GM12878 (cell line): ENCODE measurements around the gene UBE2Q2. TPM values are rescaled to one million over a fixed set of nuclear protein-coding genes. Genes with fewer than 3 reads are reported as not detected.
A peak's percentile ranks its signal among the peaks of the same experiment; 100 is the strongest.
"Not testable (repeated sequence)": the region's sequence is repeated elsewhere in the genome, so short reads cannot be mapped to it uniquely, and the experiment has no call there.

ENCODE experiments used
- ATAC-seq: fragments of 200-7000 bp; cut with Tn5 transposase; 3 replicates; pipeline ENCODE4 v1.9.1; 2020; ENCODE audit warnings: mild to moderate bottlenecking, moderate library complexity
- BruUV-seq: library from RNA; stranded (reverse); fragments of 400-500 nt; replicated peaks from 2 replicates; lab custom pipeline; 2021; lab: Mats Ljungman, UMichigan
- CTCF ChIA-PET: fragments of 300-600 bp; sonication (Branson Sonifier 250); formaldehyde crosslinking; extraction: SDS; loops from one replicate; lab custom pipeline; 2021; ENCODE audit warnings: inconsistent platforms; lab: Yijun Ruan, JAX
- POLR2A ChIA-PET: fragments of 350-600 bp; formaldehyde crosslinking; extraction: SDS; loops from one replicate; lab custom pipeline; 2021; ENCODE audit warnings: inconsistent platforms; lab: Charles Lee
- RAD21 ChIA-PET: fragments of 300-600 bp; sonication (Branson Sonifier 250); formaldehyde crosslinking; loops from one replicate; lab custom pipeline; 2023; ENCODE audit warnings: antibody characterized with exemption; ENCODE audit not compliant: unreplicated experiment; lab: Charles Lee
- SMC1A ChIA-PET: fragments of 300-600 bp; sonication (Branson Sonifier 250); formaldehyde crosslinking; loops from one replicate; lab custom pipeline; 2023; ENCODE audit not compliant: unreplicated experiment, uncharacterized antibody; lab: Charles Lee
- DNase-seq: peaks from one replicate; pipeline ENCODE4 v3.0.0-alpha.2; 2011; ENCODE audit warnings: low read depth, low spot score
- FAIRE-seq: peaks from 3 replicates; lab custom pipeline; 2011; peaks lifted over from hg19 to GRCh38; lab: Jason Lieb, UNC
- H2AFZ ChIP-seq: 2 replicates; pipeline ENCODE4 v1.6.0; 2011; ENCODE audit warnings: low read depth, low read length, control low read depth; ENCODE audit not compliant: control insufficient read depth
- H3K27ac ChIP-seq: 2 replicates; pipeline ENCODE4 v1.5.1; 2011; ENCODE audit warnings: control low read depth; ENCODE audit not compliant: control insufficient read depth, insufficient read depth
- H3K27me3 ChIP-seq, 2 experiments: replicated peaks in 1 of 2; 2 replicates each; pipeline versions ENCODE4 v1.6.0 to v1.6.1; 2011; ENCODE audit warnings: low read length in 1 of 2; ENCODE audit not compliant: control insufficient read depth in 2 of 2, insufficient read depth in 2 of 2
- H3K36me3 ChIP-seq, 2 experiments: 2 replicates each; pipeline ENCODE4 v1.5.1; 2011; ENCODE audit warnings: low read length in 1 of 2; ENCODE audit not compliant: control insufficient read depth in 2 of 2, insufficient read depth in 2 of 2
- H3K4me1 ChIP-seq: 2 replicates; pipeline ENCODE4 v1.6.1; 2011; ENCODE audit warnings: mild to moderate bottlenecking, low read length, moderate library complexity, mixed read lengths; ENCODE audit not compliant: control insufficient read depth, insufficient read depth
- H3K4me2 ChIP-seq: 2 replicates; pipeline ENCODE4 v1.6.0; 2011; ENCODE audit warnings: control low read depth; ENCODE audit not compliant: control insufficient read depth, insufficient read depth
- H3K4me3 ChIP-seq: fragments of 200-600 bp; sonication (generic); 2 replicates; pipeline ENCODE4 v1.5.1; 2016
- H3K79me2 ChIP-seq: 2 replicates; pipeline ENCODE4 v1.6.0; 2011; ENCODE audit warnings: low read length; ENCODE audit not compliant: control insufficient read depth, insufficient read depth
- H3K9ac ChIP-seq: 2 replicates; pipeline ENCODE4 v1.8.0; 2011; ENCODE audit warnings: low read length, control low read depth, mixed read lengths; ENCODE audit not compliant: control insufficient read depth, insufficient read depth
- H3K9me3 ChIP-seq: replicated peaks from 3 replicates; pipeline ENCODE4 v1.5.1; 2011; ENCODE audit warnings: mild to moderate bottlenecking, low read length; ENCODE audit not compliant: control insufficient read depth, insufficient read depth
- H4K20me1 ChIP-seq: 2 replicates; pipeline ENCODE4 v1.6.0; 2011; ENCODE audit not compliant: control insufficient read depth, insufficient read depth
- CBX3 ChIP-seq: fragments of 200-600 bp; sonication (generic); IDR thresholded peaks from 2 replicates; pipeline ENCODE4 v1.6.1; 2016; ENCODE audit warnings: low read depth, borderline replicate concordance
- JUND ChIP-seq: IDR thresholded peaks from 2 replicates; pipeline ENCODE4 v1.6.1; 2012; ENCODE audit warnings: low read depth, mild to moderate bottlenecking, low read length, improper control_type of control experiment, moderate library complexity
- SUZ12 ChIP-seq: fragments of 200-600 bp; sonication (generic); IDR thresholded peaks from one replicate; pipeline ENCODE4 v1.6.1; 2018; ENCODE audit warnings: antibody characterized with exemption, mild to moderate bottlenecking; ENCODE audit not compliant: unreplicated experiment
- USF1 ChIP-seq: IDR thresholded peaks from 2 replicates; pipeline ENCODE4 v1.6.1; 2011; ENCODE audit warnings: borderline replicate concordance, low read depth, mild to moderate bottlenecking, moderate library complexity, mixed read lengths, low read length; ENCODE audit not compliant: insufficient read depth; ENCODE audit errors: extremely low read length
- WGBS: methylation state at CpG from one replicate; pipeline ENCODE4 v1.1.6; 2016; ENCODE audit warnings: low lambda C conversion rate; ENCODE audit not compliant: insufficient replicate concordance, insufficient coverage; ENCODE audit errors: missing lambda C conversion rate; 5-methylcytosine and 5-hydroxymethylcytosine counted together
- in situ Hi-C: fragments of 300-500 bp; cut with MboI; formaldehyde crosslinking; loops from 9 replicates; pipeline ENCODE4 v1.14.3; 2018; ENCODE audit warnings: mixed read lengths
- intact Hi-C: fragments of 100-400 bp; cut with micrococcal nuclease; formaldehyde crosslinking; loops from one replicate; pipeline ENCODE4 v1.14.2; 2022; ENCODE audit not compliant: unreplicated experiment
- polyA plus RNA-seq, 11 experiments: library from polyadenylated mRNA; depleted of rRNA in 4 of 11; unstranded in 6 of 11; stranded (reverse) in 5 of 11; fragments of >200 nt; fragmentation: Nextera tagmentation in 4 of 11; fragmentation: Illumina TruSeq in 1 of 11; extraction: Ambion mirVana in 4 of 11; extraction: Trizol in 1 of 11; gene quantifications; 1 replicate in 1 of 11; 2 replicates in 10 of 11; pipeline versions ENCODE4 v1.2.1 to v1.2.3, GENCODE V29; 2011 to 2016; ENCODE audit warnings: inconsistent platforms in 2 of 11, missing spikeins in 2 of 11, low read depth in 1 of 11
- total RNA-seq, 4 experiments: library from RNA; depleted of rRNA in 3 of 4; stranded (reverse); fragments of >200 nt in 3 of 4; fragmentation: Illumina TruSeq in 1 of 4; extraction: Trizol in 1 of 4; gene quantifications; 2 replicates each; pipeline versions ENCODE4 v1.2.1 to v1.2.3, GENCODE V29; 2013 to 2021

Gene UBE2Q2
- total and polyA plus RNA-seq, 10 of the 15 experiments (the other 5 are each of a cell fraction or from before 2014, with no cell fraction given), result 11.1 to 31.9 (median 21.6) TPM

GRCh38 chr15:75842722-75843677, at the start of gene UBE2Q2 (continued):
- peak; percentile 32 for TF ChIP-seq USF1
- TF ChIP-seq, all 136 proteins: peak for 28

DNA sequence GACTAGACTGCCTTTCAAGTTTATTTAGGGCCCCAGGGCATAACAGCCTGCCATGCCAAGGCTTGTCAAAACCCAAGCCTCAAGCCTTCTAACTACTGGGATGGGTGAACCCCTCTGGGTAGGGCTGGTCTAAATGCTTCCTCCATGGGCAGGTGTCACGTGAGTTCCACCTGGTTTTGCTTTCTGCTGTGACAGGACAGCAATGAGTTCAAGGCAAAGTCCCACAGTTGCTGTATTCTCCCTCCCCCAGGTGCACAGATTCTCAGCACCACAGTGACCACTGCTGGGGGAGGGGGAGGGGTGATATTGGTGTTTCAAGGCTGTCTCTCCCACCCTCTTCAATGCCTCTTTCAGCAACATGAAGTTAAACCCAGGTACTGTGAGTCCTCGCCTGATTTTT, 46.9 kb upstream of the UBE2Q2 start:
- Histone ChIP-seq H3K4me3 (no peak overlapping the region), H3K9ac (no peak overlapping the region), H3K27ac (no peak overlapping the region), H3K4me1 (no peaks in the 10 kb centered on the region), H3K79me2 (no peaks in the 10 kb centered on the region), H3K36me3 (no peaks in the 10 kb centered on the region), H3K9me3 (no peaks in the 10 kb centered on the region), H4K20me1 (no peaks in the 10 kb centered on the region), H3K27me3 (peaks cover 1 to 2% of the 10 kb centered on the region in 2 experiments; a peak in 1 of 4 replicates), H3K4me2 (no peak overlapping the region)
- intact Hi-C loops, result no loop called here
- BruUV-seq, result no TSS peak
- POLR2A ChIA-PET, result no interaction called here
- CTCF ChIA-PET, result no interaction called here
- FAIRE-seq, result no peak
- RAD21 ChIA-PET, result interaction anchor here (0.6 kb wide), 1 partner anchor 295 kb away, joined by 4 read pairs; no protein-coding TSS in a partner anchor
- ATAC-seq, result no peak
- no peak for TF ChIP-seq SUZ12
- TF ChIP-seq CBX3, result no peak
- no peak for TF ChIP-seq JUND
- TF ChIP-seq, all 136 proteins: peak for 0
- SMC1A ChIA-PET, result no interaction called here
- no peak overlapping the region for H2AFZ ChIP-seq
- in situ Hi-C loops, result no loop called here
- whole genome bisulfite sequencing, result 9% methylated on average over 2 of the region's 2 CpGs
- DNase-seq, result no peak

DNA sequence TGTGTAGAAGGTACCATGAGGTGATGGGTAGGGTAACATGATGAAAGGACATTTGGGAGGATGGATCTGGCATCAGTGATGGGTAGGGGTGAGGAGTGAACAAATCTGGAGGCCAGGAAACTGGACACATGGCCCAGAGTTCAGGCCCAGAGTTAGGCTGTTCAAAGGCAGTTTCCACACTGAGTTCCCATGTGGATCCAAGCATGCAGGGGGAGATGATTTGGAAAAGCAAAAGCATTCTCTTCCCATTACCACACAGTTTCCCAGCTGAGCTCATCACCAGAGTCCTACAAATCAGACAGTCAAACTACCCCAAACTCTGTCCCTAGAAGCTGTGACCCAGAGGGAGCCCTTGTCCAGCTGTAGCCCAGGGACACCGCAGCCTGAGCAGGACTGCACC, 46.1 kb upstream of the UBE2Q2 start:
- H3K27me3 ChIP-seq, H2AFZ ChIP-seq, H3K9me3 ChIP-seq, intact Hi-C loops, ATAC-seq, H3K4me2 ChIP-seq, H3K4me1 ChIP-seq, H3K36me3 ChIP-seq, SMC1A ChIA-PET, FAIRE-seq, H4K20me1 ChIP-seq, H3K9ac ChIP-seq, H3K4me3 ChIP-seq, CTCF ChIA-PET, DNase-seq, in situ Hi-C loops, H3K27ac ChIP-seq, RAD21 ChIA-PET, H3K79me2 ChIP-seq, BruUV-seq: not testable (repeated sequence)
- WGBS, result 64% methylated on average over 1 of the region's 1 CpG
- POLR2A ChIA-PET, result interaction anchor here (0.6 kb wide), 1 partner anchor 246 kb away, joined by 4 read pairs; no protein-coding TSS in a partner anchor
